OCI-LY1 (cell line): ENCODE results near the gene RGS14.

Experiments used
- CTCF ChIP-seq: fragments of 200-600 bp; sonication (generic), shearing (Covaris generic); IDR thresholded peaks from 2 replicates; pipeline ENCODE4 v1.5.1; 2017; ENCODE audit warnings: mild to moderate bottlenecking, antibody characterized with exemption, low read length, moderate library complexity, mixed read lengths
- EZH2 ChIP-seq: fragments of 200-600 bp; sonication (generic), shearing (Covaris generic); IDR thresholded peaks from 2 replicates; pipeline ENCODE4 v1.8.0; 2017; ENCODE audit warnings: borderline replicate concordance, mixed run types, mild to moderate bottlenecking, antibody characterized with exemption, low read length, moderate library complexity, mixed read lengths

DNA sequence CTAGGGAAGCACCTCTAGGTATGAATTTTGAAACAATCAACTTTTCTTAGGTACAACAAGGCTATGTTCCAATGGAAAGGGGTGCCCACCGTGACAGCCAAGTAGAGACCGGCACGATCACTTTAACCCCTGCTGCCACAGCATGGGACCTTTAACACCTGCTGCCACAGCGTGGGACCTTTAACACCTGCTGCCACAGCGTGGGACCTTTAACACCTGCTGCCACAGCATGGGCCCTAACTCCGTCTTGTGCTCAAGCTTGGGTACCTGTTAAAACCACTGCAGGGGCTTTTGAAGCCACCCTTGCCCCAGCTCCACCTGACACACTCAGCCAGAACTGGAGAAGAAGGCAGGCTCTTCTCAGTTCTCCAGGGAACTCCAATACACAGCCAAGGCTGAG, 27.8 kb upstream of the RGS14 start:
- TF ChIP-seq CTCF = no peak
- TF ChIP-seq EZH2 = no peak
